ENCODE measurements around the gene ASCC3.
A peak's percentile ranks its signal among the peaks of the same experiment; 100 is the strongest.
"Not testable (repeated sequence)": the region's sequence is repeated elsewhere in the genome, so short reads cannot be mapped to it uniquely, and the experiment has no call there.

ASCC3 gene

GRCh38 chr6:100886076-100886475 lies 4.9 kb upstream of the ASCC3 start:
- no peak for DNase-seq

GRCh38 chr6:100883347-100883746 lies 2.2 kb upstream of the ASCC3 start:
- no peak for DNase-seq

- peak; percentile 71 for DNase-seq
These were observed 545 bp upstream of the ASCC3 start for GRCh38 chr6:100881707-100882040.

- DNase-seq, result peak; percentile 19
These were observed 828 bp downstream of the ASCC3 start for GRCh38 chr6:100880149-100880852.

GRCh38 chr6:100879317-100879716 lies 1.8 kb downstream of the ASCC3 start:
- no peak for DNase-seq

- no peak for DNase-seq
These were observed 3.3 kb downstream of the ASCC3 start for GRCh38 chr6:100877851-100878250.

- no peak for DNase-seq
These were observed 4.9 kb downstream of the ASCC3 start for GRCh38 chr6:100876251-100876650.

- DNase-seq, result no peak
These were observed 15.6 kb downstream of the ASCC3 start for GRCh38 chr6:100865525-100865924.

GRCh38 chr6:100862063-100862462 lies 19.1 kb downstream of the ASCC3 start:
- DNase-seq, result no peak

- DNase-seq, result no peak
These were observed 25.0 kb downstream of the ASCC3 start for GRCh38 chr6:100856146-100856545.

GRCh38 chr6:100851819-100852218 lies 29.3 kb downstream of the ASCC3 start:
- no peak for DNase-seq

- DNase-seq, result no peak
These were observed 31.0 kb downstream of the ASCC3 start for GRCh38 chr6:100850174-100850573.

GRCh38 chr6:100846276-100846675 lies 34.9 kb downstream of the ASCC3 start:
- DNase-seq, result no peak

GRCh38 chr6:100845676-100846075 lies 35.5 kb downstream of the ASCC3 start:
- DNase-seq, result no peak

- no peak for DNase-seq
These were observed 41.7 kb downstream of the ASCC3 start for GRCh38 chr6:100839419-100839818.

- no peak for DNase-seq
These were observed 43.1 kb downstream of the ASCC3 start for GRCh38 chr6:100838011-100838410.

GRCh38 chr6:100833972-100834574 lies 47.1 kb downstream of the ASCC3 start:
- DNase-seq, result no peak

GRCh38 chr6:100829077-100829595 lies 52.0 kb downstream of the ASCC3 start:
- not testable (repeated sequence) for DNase-seq

GRCh38 chr6:100823041-100823440 lies 58.1 kb downstream of the ASCC3 start:
- no peak for DNase-seq

GRCh38 chr6:100818066-100818465 lies 63.1 kb downstream of the ASCC3 start:
- DNase-seq, result no peak

GRCh38 chr6:100810015-100810414 lies 71.1 kb downstream of the ASCC3 start:
- DNase-seq, result no peak

- no peak for DNase-seq
These were observed 71.8 kb downstream of the ASCC3 start for GRCh38 chr6:100809346-100809745.

GRCh38 chr6:100808638-100809275 lies 72.4 kb downstream of the ASCC3 start:
- DNase-seq, result no peak

GRCh38 chr6:100806296-100806695 lies 74.8 kb downstream of the ASCC3 start:
- DNase-seq, result no peak
